Liver (tissue), 3 donors: Measurements from ENCODE around the gene ZNF747.

Experiments used
- CTCF ChIP-seq: fragments of 150-350 bp; IDR thresholded peaks from 2 replicates; pipeline ENCODE4 v1.5.1; 2017; ENCODE audit warnings: improper control_type of control experiment, low read depth, low read length; ENCODE audit not compliant: missing input control
- EGR1 ChIP-seq, 2 donors: IDR thresholded peaks; 2 replicates each; pipeline ENCODE4 v1.6.1; 2016 to 2018; ENCODE audit warnings: antibody characterized with exemption in 2 of 2, low read depth in 2 of 2
- FOXA1 ChIP-seq: IDR thresholded peaks from 2 replicates; pipeline ENCODE4 v1.6.1; 2016; ENCODE audit warnings: antibody characterized with exemption
- GABPA ChIP-seq, 2 donors: IDR thresholded peaks in 1 of 2; conservative IDR thresholded peaks in 1 of 2; 2 replicates each; pipeline ENCODE4 v1.6.1; 2016; ENCODE audit warnings: antibody characterized with exemption in 2 of 2, mild to moderate bottlenecking in 1 of 2, moderate library complexity in 1 of 2
- HNF4G ChIP-seq: IDR thresholded peaks from 2 replicates; pipeline ENCODE4 v1.6.1; 2016; ENCODE audit warnings: antibody characterized with exemption
- JUND ChIP-seq, 2 donors: IDR thresholded peaks; 2 replicates each; pipeline ENCODE4 v1.6.1; 2016; ENCODE audit warnings: antibody characterized with exemption in 2 of 2
- RAD21 ChIP-seq, 2 donors: IDR thresholded peaks; 2 replicates each; pipeline ENCODE4 v1.6.1; 2016; ENCODE audit warnings: antibody characterized with exemption in 2 of 2, mild to moderate bottlenecking in 2 of 2
- SP1 ChIP-seq: IDR thresholded peaks from 2 replicates; pipeline ENCODE4 v1.6.1; 2018; ENCODE audit warnings: antibody characterized with exemption, mild to moderate bottlenecking
- TAF1 ChIP-seq: conservative IDR thresholded peaks from 2 replicates; pipeline ENCODE4 v1.6.1; 2016; ENCODE audit warnings: antibody characterized with exemption, mild to moderate bottlenecking
- YY1 ChIP-seq: IDR thresholded peaks from 2 replicates; pipeline ENCODE4 v1.6.1; 2016; ENCODE audit warnings: antibody characterized with exemption, mild to moderate bottlenecking
- TF ChIP-seq, protein P1 (sequence below): IDR thresholded peaks from 2 replicates; pipeline ENCODE4 v1.6.1; 2016; ENCODE audit warnings: antibody characterized with exemption
- TF ChIP-seq, protein P2 (sequence below): IDR thresholded peaks from 2 replicates; pipeline ENCODE4 v1.6.1; 2016; ENCODE audit warnings: antibody characterized with exemption, mild to moderate bottlenecking
- TF ChIP-seq, protein P3 (sequence below): IDR thresholded peaks from 2 replicates; pipeline ENCODE4 v1.6.1; 2016; ENCODE audit warnings: antibody characterized with exemption
- donor health status: healthy.
- donor health status: healthy.

- TF ChIP-seq CTCF, result no peak
- TF ChIP-seq HNF4G, result no peak
- TF ChIP-seq GABPA (IDR thresholded peaks at IDR 0.05 in 1 of 2, conservative IDR thresholded peaks at IDR 0.05 in 1 of 2), result no peak
- TF ChIP-seq YY1, result no peak
- no peak for TF ChIP-seq TAF1
- no peak for TF ChIP-seq EGR1 (IDR thresholded peaks at IDR 0.05; ENCODE audit: low read depth in 2 of 2)
- no peak for TF ChIP-seq RAD21 (IDR thresholded peaks at IDR 0.05)
- TF ChIP-seq, protein P1, sequence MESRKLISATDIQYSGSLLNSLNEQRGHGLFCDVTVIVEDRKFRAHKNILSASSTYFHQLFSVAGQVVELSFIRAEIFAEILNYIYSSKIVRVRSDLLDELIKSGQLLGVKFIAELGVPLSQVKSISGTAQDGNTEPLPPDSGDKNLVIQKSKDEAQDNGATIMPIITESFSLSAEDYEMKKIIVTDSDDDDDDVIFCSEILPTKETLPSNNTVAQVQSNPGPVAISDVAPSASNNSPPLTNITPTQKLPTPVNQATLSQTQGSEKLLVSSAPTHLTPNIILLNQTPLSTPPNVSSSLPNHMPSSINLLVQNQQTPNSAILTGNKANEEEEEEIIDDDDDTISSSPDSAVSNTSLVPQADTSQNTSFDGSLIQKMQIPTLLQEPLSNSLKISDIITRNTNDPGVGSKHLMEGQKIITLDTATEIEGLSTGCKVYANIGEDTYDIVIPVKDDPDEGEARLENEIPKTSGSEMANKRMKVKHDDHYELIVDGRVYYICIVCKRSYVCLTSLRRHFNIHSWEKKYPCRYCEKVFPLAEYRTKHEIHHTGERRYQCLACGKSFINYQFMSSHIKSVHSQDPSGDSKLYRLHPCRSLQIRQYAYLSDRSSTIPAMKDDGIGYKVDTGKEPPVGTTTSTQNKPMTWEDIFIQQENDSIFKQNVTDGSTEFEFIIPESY, result no peak
- TF ChIP-seq, protein P2, sequence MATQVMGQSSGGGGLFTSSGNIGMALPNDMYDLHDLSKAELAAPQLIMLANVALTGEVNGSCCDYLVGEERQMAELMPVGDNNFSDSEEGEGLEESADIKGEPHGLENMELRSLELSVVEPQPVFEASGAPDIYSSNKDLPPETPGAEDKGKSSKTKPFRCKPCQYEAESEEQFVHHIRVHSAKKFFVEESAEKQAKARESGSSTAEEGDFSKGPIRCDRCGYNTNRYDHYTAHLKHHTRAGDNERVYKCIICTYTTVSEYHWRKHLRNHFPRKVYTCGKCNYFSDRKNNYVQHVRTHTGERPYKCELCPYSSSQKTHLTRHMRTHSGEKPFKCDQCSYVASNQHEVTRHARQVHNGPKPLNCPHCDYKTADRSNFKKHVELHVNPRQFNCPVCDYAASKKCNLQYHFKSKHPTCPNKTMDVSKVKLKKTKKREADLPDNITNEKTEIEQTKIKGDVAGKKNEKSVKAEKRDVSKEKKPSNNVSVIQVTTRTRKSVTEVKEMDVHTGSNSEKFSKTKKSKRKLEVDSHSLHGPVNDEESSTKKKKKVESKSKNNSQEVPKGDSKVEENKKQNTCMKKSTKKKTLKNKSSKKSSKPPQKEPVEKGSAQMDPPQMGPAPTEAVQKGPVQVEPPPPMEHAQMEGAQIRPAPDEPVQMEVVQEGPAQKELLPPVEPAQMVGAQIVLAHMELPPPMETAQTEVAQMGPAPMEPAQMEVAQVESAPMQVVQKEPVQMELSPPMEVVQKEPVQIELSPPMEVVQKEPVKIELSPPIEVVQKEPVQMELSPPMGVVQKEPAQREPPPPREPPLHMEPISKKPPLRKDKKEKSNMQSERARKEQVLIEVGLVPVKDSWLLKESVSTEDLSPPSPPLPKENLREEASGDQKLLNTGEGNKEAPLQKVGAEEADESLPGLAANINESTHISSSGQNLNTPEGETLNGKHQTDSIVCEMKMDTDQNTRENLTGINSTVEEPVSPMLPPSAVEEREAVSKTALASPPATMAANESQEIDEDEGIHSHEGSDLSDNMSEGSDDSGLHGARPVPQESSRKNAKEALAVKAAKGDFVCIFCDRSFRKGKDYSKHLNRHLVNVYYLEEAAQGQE, result no peak
- TF ChIP-seq, protein P3, sequence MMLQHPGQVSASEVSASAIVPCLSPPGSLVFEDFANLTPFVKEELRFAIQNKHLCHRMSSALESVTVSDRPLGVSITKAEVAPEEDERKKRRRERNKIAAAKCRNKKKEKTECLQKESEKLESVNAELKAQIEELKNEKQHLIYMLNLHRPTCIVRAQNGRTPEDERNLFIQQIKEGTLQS, result no peak
- TF ChIP-seq JUND (IDR thresholded peaks at IDR 0.05), result no peak
- TF ChIP-seq SP1, result no peak
- TF ChIP-seq FOXA1, result no peak
These were observed 4.6 kb upstream of the ZNF747 start for GRCh38 chr16:30539000-30539964.
